Measurements from ENCODE around the gene PDCD1LG2.
A peak's percentile ranks its signal among the peaks of the same experiment; 100 is the strongest.
"Not testable (repeated sequence)": the region's sequence is repeated elsewhere in the genome, so short reads cannot be mapped to it uniquely, and the experiment has no call there.

The PDCD1LG2 gene

GRCh38 chr9:5574097-5574496 lies 63.8 kb downstream of the PDCD1LG2 start:
- peaks cover 0 to 21% (median 5%) of the 10 kb centered on the region in 11 experiments; a peak in 7 of 22 replicates for H3K36me3 ChIP-seq

GRCh38 chr9:5575000-5575399 lies 64.7 kb downstream of the PDCD1LG2 start:
- Histone ChIP-seq H3K27me3 (no peaks in the 10 kb centered on the region), H3K9ac (no peak overlapping the region), H4K20me1 (no peaks in the 10 kb centered on the region), H3K4me3 (no peak overlapping the region), H3K4me1 (peaks cover 13 to 28% (median 24%) of the 10 kb centered on the region in 10 experiments), H3K36me3 (peaks cover 0 to 21% (median 9%) of the 10 kb centered on the region in 11 experiments; a peak in 8 of 22 replicates), H3K9me3 (replicated peaks in 1 of 11) (peaks cover 0 to 9% (median 6%) of the 10 kb centered on the region in 11 experiments; a peak in 10 of 22 replicates), H3K27ac (no peak overlapping the region), H3K4me2 (no peak overlapping the region)
- no peak for TF ChIP-seq Cebpa-rat (IDR thresholded peaks at IDR 0.05)

More at GRCh38 chr9:5574097-5574496, 63.8 kb downstream of the PDCD1LG2 start:
- H3K4me1 ChIP-seq = peaks cover 21 to 37% (median 29%) of the 10 kb centered on the region in 10 experiments
- no peak overlapping the region for H3K4me3 ChIP-seq
- H3K27me3 ChIP-seq = no peaks in the 10 kb centered on the region
- TF ChIP-seq Cebpa-rat (IDR thresholded peaks at IDR 0.05) = no peak
- peaks cover 0 to 9% (median 6%) of the 10 kb centered on the region in 11 experiments; a peak in 10 of 22 replicates for H3K9me3 ChIP-seq (replicated peaks in 1 of 11)
- H3K4me2 ChIP-seq = no peak overlapping the region
- no peak overlapping the region for H3K27ac ChIP-seq
- no peak overlapping the region for H3K9ac ChIP-seq
- no peaks in the 10 kb centered on the region for H4K20me1 ChIP-seq

GRCh38 chr9:5577225-5577624 lies 66.9 kb downstream of the PDCD1LG2 start:
- H3K27me3 ChIP-seq = no peaks in the 10 kb centered on the region
- peak overlapping the region in 7 of 11 experiments; percentile 17 to 64 (median 51); a peak in 11 of 22 replicates for H3K4me2 ChIP-seq
- peaks cover 0 to 27% (median 15%) of the 10 kb centered on the region in 11 experiments; a peak in 8 of 22 replicates for H3K36me3 ChIP-seq
- H3K27ac ChIP-seq = peak overlapping the region in 3 of 11 experiments; percentile 8 to 33 (median 14); a peak in 4 of 22 replicates
- H3K4me1 ChIP-seq = peaks cover 8 to 43% (median 21%) of the 10 kb centered on the region in 10 experiments; a peak in 19 of 20 replicates
- peaks cover 0 to 10% (median 8%) of the 10 kb centered on the region in 11 experiments; a peak in 12 of 22 replicates for H3K9me3 ChIP-seq (replicated peaks in 1 of 11)
- no peaks in the 10 kb centered on the region for H4K20me1 ChIP-seq
- no peak for TF ChIP-seq Cebpa-rat (IDR thresholded peaks at IDR 0.05)
- no peak overlapping the region for H3K9ac ChIP-seq
- H3K4me3 ChIP-seq = no peak overlapping the region

GRCh38 chr9:5578018-5578697 lies 67.8 kb downstream of the PDCD1LG2 start:
- Histone ChIP-seq H3K4me2 (peak overlapping the region in 8 of 11 experiments; percentile 17 to 64 (median 54); a peak in 12 of 22 replicates), H3K27ac (peak overlapping the region in 4 of 11 experiments; percentile 0 to 33 (median 11); a peak in 3 of 22 replicates)

GRCh38 chr9:5578698-5579085 lies 68.4 kb downstream of the PDCD1LG2 start:
- H3K27ac ChIP-seq = no peak overlapping the region
- peak overlapping the region in 9 of 11 experiments; percentile 14 to 60 (median 47); a peak in 14 of 22 replicates for H3K4me2 ChIP-seq
- no peak overlapping the region for H3K4me3 ChIP-seq
- H3K9me3 ChIP-seq (replicated peaks in 1 of 11) = peaks cover 0 to 10% (median 8%) of the 10 kb centered on the region in 11 experiments; a peak in 12 of 22 replicates
- TF ChIP-seq Cebpa-rat (IDR thresholded peaks at IDR 0.05) = no peak
- H3K27me3 ChIP-seq = no peaks in the 10 kb centered on the region
- H3K9ac ChIP-seq = no peak overlapping the region
- peaks cover 20 to 58% (median 33%) of the 10 kb centered on the region in 10 experiments for H3K4me1 ChIP-seq
- no peaks in the 10 kb centered on the region for H4K20me1 ChIP-seq
- H3K36me3 ChIP-seq = peaks cover 0 to 26% (median 15%) of the 10 kb centered on the region in 11 experiments; a peak in 7 of 22 replicates

More at GRCh38 chr9:5578018-5578697, 67.8 kb downstream of the PDCD1LG2 start:
- H3K4me1 ChIP-seq = peaks cover 14 to 52% (median 28%) of the 10 kb centered on the region in 10 experiments
- no peak overlapping the region for H3K9ac ChIP-seq
- H4K20me1 ChIP-seq = no peaks in the 10 kb centered on the region
- TF ChIP-seq Cebpa-rat (IDR thresholded peaks at IDR 0.05) = no peak
- H3K4me3 ChIP-seq = no peak overlapping the region
- H3K36me3 ChIP-seq = peaks cover 0 to 26% (median 15%) of the 10 kb centered on the region in 11 experiments; a peak in 7 of 22 replicates
- H3K27me3 ChIP-seq = no peaks in the 10 kb centered on the region
- peaks cover 0 to 10% (median 8%) of the 10 kb centered on the region in 11 experiments; a peak in 12 of 22 replicates for H3K9me3 ChIP-seq (replicated peaks in 1 of 11)

- Histone ChIP-seq H3K27me3 (no peaks in the 10 kb centered on the region), H3K9me3 (replicated peaks in 1 of 11) (peaks cover 0 to 7% (median 3%) of the 10 kb centered on the region in 11 experiments; a peak in 12 of 22 replicates), H3K4me1 (peaks cover 28 to 66% (median 44%) of the 10 kb centered on the region in 10 experiments), H4K20me1 (no peaks in the 10 kb centered on the region), H3K27ac (no peak overlapping the region), H3K4me3 (no peak overlapping the region), H3K36me3 (peaks cover 0 to 26% (median 12%) of the 10 kb centered on the region in 11 experiments; a peak in 7 of 22 replicates), H3K4me2 (no peak overlapping the region), H3K9ac (no peak overlapping the region)
- TF ChIP-seq Cebpa-rat (IDR thresholded peaks at IDR 0.05) = no peak
Measured at GRCh38 chr9:5579881-5580280, 69.5 kb downstream of the PDCD1LG2 start.

GRCh38 chr9:5580650-5581049 lies 70.3 kb downstream of the PDCD1LG2 start:
- Histone ChIP-seq H3K27ac (no peak overlapping the region), H3K36me3 (peaks cover 0 to 26% (median 10%) of the 10 kb centered on the region in 11 experiments; a peak in 6 of 22 replicates), H4K20me1 (no peaks in the 10 kb centered on the region), H3K4me2 (no peak overlapping the region), H3K27me3 (no peaks in the 10 kb centered on the region), H3K9ac (no peak overlapping the region), H3K4me1 (peaks cover 29 to 66% (median 48%) of the 10 kb centered on the region in 10 experiments), H3K4me3 (no peak overlapping the region), H3K9me3 (replicated peaks in 1 of 11) (peaks cover 0 to 6% (median 0%) of the 10 kb centered on the region in 11 experiments; a peak in 5 of 22 replicates)
- no peak for TF ChIP-seq Cebpa-rat (IDR thresholded peaks at IDR 0.05)

GRCh38 chr9:5581706-5582105 lies 71.4 kb downstream of the PDCD1LG2 start:
- H3K4me3 ChIP-seq; H3K27ac ChIP-seq; H3K9me3 ChIP-seq (replicated peaks in 1 of 11); H3K27me3 ChIP-seq; H4K20me1 ChIP-seq; H3K9ac ChIP-seq: not testable (repeated sequence)
- Histone ChIP-seq H3K36me3 (peaks cover 0 to 23% (median 8%) of the 10 kb centered on the region in 11 experiments; a peak in 6 of 22 replicates), H3K4me1 (peaks cover 39 to 68% (median 56%) of the 10 kb centered on the region in 10 experiments), H3K4me2 (peak overlapping the region in 1 of 11 experiments; percentile 22; a peak in 1 of 22 replicates)

GRCh38 chr9:5582835-5583195 lies 72.5 kb downstream of the PDCD1LG2 start:
- peaks cover 39 to 71% (median 54%) of the 10 kb centered on the region in 10 experiments for H3K4me1 ChIP-seq
- H4K20me1 ChIP-seq = no peaks in the 10 kb centered on the region
- H3K9ac ChIP-seq = peak overlapping the region in 9 of 11 experiments; percentile 6 to 43 (median 19); a peak in 6 of 22 replicates
- H3K4me2 ChIP-seq = peak overlapping the region; percentile 61 to 72 (median 66)
- no peak overlapping the region for H3K4me3 ChIP-seq
- peaks cover 0 to 15% (median 6%) of the 10 kb centered on the region in 11 experiments; a peak in 6 of 22 replicates for H3K36me3 ChIP-seq
- no peaks in the 10 kb centered on the region for H3K27me3 ChIP-seq
- H3K9me3 ChIP-seq (replicated peaks in 1 of 11) = peaks cover 0 to 6% (median 0%) of the 10 kb centered on the region in 11 experiments; a peak in 5 of 22 replicates
- H3K27ac ChIP-seq = peak overlapping the region; percentile 40 to 67 (median 55); a peak in 21 of 22 replicates
- TF ChIP-seq Cebpa-rat (IDR thresholded peaks at IDR 0.05) = no peak
